PC-3 (cell line): ENCODE results near the gene GTPBP2.

Experiments used
- CTCF ChIP-seq: fragments of 300-600 bp; sonication (generic); conservative IDR thresholded peaks from 2 replicates; pipeline ENCODE4 v1.5.1; 2017; ENCODE audit warnings: antibody characterized with exemption, low read depth, mild to moderate bottlenecking, low read length
- EZH2 ChIP-seq: fragments of 300-600 bp; sonication (generic); IDR thresholded peaks from one replicate; pipeline ENCODE4 v1.6.1; 2017; ENCODE audit warnings: antibody characterized with exemption, mild to moderate bottlenecking, low read length; ENCODE audit not compliant: unreplicated experiment
- EZH2phosphoT487 ChIP-seq: fragments of 300-600 bp; sonication (generic); IDR thresholded peaks from 2 replicates; pipeline ENCODE4 v1.6.1; 2018; ENCODE audit warnings: mild to moderate bottlenecking, antibody characterized with exemption, low read length, borderline replicate concordance

- TF ChIP-seq EZH2 (no peak), EZH2phosphoT487 (no peak), CTCF (no peak)
These were observed 50.3 kb downstream of the GTPBP2 start for GRCh38 chr6:43578748-43579147.
